ENCODE data around the gene CPNE7.

DNA sequence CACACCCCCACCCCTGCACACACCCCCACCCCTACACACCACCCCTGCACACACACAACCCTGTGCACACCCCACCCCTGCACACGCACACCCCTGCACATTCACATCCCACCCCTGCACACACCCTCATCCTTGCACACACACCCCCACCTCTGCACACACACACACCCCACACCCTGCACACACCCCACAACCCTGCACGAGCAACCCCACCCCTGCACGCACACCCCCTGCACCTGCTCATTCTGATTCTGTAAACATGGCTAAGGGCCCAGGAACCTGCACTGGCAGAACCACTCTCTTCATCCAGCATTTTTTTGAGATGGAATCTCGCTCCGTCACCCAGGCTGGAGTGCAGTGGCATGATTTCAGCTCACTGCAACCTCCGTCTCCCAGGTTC is 63.8 kb downstream of the CPNE7 start:
- no peak for TF ChIP-seq CTCF (IDR thresholded peaks at IDR 0.05)
- TF ChIP-seq POLR2A (IDR thresholded peaks at IDR 0.05) = no peak
